Measurements from ENCODE around the gene PC.

- TF ChIP-seq CTCF (IDR thresholded peaks at IDR 0.05 in 4 of 5, conservative IDR thresholded peaks at IDR 0.05 in 1 of 5) (no peak), POLR2A (IDR thresholded peaks at IDR 0.05) (no peak)
Observed at GRCh38 chr11:66882561-66883015, 75.6 kb downstream of the PC start.

All from gastrocnemius medialis (tissue), 4 donors.